Measurements from ENCODE around the gene LINC00305.

Gene LINC00305

DNA sequence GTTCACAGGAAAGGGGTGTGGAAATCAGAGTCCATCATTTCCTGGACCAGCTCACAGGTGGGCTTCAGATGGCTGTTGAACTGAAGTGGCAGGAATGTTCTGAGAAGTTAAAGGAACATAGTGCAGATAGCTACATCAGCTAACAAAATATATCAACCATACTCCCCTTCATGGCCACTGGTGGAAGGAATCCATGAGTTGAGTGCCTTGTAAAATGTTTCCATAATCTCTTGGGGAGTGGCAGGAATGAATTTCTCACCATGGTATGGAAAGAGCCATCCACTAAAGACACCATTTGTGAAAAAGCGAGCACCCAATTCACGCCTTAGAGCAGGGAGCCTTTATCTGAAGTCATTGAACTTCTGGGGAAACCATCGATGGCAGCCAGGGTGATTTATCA is at the start of gene LINC00305:
Gene LINC00305 (minus strand): TSS at position 101 of the 400 bp plus-strand sequence.
- FAIRE-seq: no peak
- no peak for DNase-seq (ENCODE audit: low spot score)

DNA sequence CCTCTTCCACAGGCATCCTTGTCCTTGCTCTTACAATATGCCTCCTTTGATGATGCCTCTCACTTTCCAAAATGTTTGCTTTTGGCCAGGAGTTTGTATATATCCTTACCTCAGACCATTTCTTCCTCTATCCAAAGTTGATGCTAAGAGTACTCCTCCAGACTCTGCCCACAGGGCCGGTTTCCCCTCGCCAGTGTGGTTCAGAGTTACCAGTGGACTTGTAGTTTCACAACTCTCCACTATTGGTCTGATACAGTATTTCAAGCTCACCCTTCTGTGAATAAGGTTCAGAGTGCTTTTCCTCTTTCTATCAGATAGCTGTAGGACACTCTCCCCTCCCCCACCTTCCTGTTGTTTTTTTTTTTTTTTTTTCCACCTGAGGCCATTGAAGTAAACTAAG is 42.2 kb upstream of the LINC00305 start:
- no peak for DNase-seq (ENCODE audit: low spot score)
- no peak for FAIRE-seq

DNA sequence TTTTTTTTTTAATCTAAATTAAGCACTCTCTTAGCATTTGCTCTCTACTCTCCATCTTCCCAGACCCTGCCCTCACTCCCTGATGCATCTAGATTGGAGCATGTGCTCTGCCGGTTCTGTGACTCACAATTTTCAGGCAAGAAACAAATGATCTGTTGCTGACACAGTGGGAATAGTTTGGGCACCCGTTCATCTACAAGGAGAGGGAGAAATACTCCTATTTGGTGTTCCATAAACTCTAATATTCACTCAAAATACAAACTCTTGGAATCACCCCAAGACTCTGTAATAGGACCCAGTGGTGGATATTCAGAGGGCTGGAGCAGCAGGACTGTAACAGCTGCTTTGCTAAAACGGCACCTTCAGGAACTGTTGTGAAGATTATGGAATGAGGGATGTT is 37.1 kb upstream of the LINC00305 start:
- no peak for DNase-seq (ENCODE audit: low spot score)
- FAIRE-seq: no peak

DNA sequence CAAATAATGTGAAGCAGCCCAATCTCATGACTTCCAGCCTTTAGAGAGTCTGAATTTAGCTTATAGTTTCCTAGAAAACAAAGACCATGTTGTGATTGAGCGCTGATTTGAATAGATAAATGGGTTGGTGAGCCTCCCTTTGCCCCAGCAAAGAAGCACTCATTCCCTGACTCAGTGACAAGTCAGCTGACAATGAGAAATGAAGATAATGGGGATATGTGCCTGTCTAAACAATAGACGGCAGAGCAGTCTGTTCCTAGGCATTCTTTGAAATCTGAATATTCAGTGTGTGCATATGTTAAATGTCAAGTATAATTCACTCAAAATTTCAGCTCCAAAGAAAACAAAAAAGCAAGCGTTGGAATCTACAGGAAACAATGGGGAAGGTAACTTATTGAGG is 34.8 kb upstream of the LINC00305 start:
- DNase-seq (ENCODE audit: low spot score) (no peak), FAIRE-seq (no peak)

DNA sequence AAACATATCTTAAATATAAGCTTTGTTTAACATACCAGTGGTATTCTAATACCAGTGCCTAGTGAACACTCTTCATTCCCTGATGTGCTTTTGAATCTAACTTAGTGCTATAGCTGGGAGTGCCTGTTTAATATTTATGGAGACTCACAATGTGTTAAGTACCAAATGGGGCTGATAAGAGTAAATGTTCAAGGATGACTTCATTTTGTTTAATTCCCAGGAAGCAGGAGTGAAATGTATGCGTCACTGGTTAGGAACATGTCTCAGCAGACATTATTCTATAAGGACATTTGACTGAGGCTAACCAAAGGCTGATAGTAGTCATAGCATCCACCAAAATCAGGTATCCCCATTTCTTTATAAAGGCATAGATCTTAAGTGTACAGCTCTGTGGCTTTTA is 31.7 kb upstream of the LINC00305 start:
- FAIRE-seq (no peak), DNase-seq (ENCODE audit: low spot score) (no peak)

DNA sequence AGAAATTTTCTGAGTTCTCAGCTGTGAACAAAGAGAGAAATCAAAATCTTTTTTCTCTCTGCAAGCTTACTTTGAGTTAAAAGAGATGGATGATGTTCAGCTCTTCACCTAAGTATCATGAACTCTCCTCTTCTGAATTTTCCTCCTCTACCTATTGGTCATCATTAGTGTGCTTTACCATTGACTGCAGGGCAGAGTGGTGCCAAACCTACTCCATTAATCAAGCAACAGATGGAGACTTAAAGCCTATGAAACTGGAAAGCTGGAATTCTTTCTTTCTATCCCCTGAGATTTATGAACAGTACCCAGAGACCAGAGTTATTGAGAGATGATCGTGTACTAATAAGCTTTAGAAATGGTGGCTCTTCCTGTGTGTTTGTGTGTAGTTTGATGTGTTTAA is 31.3 kb upstream of the LINC00305 start:
- DNase-seq (ENCODE audit: low spot score) (no peak), FAIRE-seq (no peak)

DNA sequence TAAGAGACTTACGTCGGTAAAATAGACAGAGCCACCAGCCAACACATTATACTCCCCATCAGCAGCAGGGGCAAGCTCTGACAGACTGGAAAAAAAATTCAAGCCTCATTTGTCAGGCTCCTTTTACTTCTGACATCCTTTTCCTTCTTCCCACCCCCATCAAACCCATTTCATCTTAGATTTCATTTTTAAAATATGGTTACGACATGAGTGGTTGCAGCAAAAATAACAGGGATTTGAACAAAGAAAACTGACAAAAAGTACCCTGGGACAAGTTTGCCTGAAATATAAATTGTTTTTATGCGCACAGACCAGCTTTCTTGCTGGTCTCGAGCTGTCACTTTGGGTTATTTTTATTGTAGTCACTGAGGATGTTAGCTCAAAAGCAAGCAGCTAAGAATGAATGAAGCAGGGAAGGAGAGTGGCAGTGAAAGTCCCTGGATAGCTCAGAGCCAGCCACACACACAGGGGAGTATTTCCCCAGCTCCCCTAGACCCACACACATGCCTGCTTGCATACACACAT is 30.7 kb upstream of the LINC00305 start:
- no peak for FAIRE-seq
- no peak for DNase-seq (ENCODE audit: low spot score)

DNA sequence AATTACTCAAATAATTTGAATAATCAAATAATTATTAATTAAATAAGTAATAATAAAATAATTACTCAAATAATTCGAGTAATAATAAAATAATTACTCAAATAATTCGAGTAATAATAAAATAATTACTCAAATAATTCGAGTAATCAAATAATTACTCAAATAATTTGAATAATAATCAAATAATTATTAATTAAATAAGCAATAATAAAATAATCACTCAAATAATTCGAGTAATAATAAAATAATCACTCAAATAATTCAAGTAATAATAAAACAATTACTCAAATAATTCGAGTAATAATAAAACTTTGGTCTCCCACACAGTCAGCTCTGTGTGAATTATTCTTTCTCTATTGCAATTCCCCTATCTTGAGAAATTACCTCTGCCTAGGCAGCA is 30.0 kb upstream of the LINC00305 start:
- no peak for DNase-seq (ENCODE audit: low spot score)
- FAIRE-seq: no peak

DNA sequence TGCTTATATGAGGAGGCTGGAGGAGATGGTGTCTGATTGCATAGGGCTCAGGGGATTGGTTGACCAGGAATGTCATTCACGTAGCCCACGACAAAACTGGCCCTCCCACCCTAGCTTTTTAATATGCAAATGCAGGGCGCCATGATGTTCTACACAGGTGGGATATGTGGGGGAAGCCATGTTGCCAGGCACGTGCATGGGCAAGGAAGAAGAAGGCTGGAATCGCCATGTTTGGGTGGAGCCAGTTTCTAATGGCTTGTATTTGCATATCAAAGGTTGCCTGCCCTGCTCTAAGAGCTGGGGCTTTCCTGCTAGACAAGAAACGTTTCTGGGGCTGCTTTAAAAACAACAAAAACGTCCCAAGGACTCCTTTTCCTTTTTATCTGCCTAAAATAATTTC is 26.5 kb upstream of the LINC00305 start:
- DNase-seq (ENCODE audit: low spot score) (no peak), FAIRE-seq (no peak)

DNA sequence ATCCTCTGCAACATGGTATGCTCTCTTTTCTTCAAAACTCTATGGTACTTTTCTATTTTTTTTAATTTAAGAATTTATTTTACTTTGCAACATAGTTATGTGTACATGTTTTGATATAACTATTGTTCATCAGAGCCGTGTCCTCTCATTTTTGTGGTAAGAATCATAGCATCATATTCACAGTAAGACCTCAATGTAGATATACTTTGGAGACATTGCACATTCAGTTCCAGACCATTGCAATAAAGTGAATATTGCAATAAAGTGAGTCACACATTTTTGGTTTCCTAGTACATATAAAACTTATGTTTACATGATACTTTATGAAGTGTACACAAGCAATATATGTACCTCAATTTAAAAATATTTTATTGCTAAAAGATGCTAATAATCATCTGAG is 22.7 kb upstream of the LINC00305 start:
- DNase-seq (ENCODE audit: low spot score) (no peak), FAIRE-seq (no peak)

DNA sequence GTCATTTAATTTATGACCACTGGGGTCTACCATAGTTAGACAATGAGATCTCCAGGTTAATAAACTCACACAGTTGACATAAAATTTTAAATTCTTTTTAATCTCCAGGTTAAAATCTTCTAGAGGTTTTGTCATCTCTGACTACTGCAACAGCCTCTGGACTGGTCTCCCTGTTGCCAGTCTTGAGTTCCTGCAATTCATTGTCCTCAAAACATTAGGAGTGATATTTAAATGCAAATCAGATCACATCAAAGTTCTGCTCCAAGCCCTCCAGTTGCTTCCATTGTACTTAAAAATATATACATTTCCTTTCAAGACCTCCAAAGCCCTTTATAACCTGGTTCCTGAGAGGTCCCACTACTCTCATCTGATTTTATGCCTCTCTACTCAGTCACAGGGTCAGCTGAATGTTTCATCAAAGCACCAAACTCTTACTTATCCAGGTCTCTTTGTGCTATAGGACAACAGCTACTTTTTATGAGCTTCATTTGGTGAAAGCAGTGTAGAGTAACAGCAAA is 18.6 kb upstream of the LINC00305 start:
- DNase-seq (ENCODE audit: low spot score) (no peak), FAIRE-seq (no peak)

DNA sequence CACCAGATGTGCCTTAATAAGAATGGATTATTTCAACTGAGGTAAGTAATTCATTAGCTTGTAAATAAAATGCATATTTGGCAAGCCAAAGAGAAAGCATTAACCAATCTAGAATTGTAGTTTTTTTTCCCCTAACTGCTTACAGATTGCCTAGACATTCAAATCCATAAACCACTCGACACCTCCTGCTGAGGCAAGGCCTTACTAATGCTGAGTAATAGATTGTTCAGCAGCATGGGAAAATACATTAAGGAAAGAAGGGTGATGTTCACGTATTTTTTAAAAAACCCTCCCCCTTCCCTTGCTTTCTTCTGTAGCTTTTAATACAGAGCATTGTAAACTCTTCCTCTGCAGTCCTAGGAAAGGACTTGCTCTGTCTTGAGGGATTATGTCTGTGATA is 17.0 kb upstream of the LINC00305 start:
- FAIRE-seq (no peak), DNase-seq (ENCODE audit: low spot score) (no peak)

DNA sequence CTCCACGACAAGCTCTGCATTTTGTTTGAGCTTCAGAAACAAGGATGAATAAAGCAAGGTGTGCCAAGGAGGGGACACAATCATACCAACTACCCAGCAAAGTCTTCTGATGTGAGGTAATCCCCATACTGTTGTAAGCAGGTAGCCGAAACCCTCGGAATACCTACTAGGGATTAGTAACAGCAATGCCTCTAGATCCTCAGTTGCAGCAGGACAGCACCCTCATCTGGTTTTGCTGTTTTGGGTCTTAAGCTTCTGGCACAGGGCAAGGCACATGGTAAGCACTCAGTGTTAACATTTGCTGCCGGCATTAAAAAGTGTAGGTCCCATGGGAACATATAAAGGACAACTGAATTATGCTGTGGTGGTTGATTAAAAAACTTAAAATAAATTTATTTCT is 16.0 kb upstream of the LINC00305 start:
- no peak for DNase-seq (ENCODE audit: low spot score)
- no peak for FAIRE-seq

DNA sequence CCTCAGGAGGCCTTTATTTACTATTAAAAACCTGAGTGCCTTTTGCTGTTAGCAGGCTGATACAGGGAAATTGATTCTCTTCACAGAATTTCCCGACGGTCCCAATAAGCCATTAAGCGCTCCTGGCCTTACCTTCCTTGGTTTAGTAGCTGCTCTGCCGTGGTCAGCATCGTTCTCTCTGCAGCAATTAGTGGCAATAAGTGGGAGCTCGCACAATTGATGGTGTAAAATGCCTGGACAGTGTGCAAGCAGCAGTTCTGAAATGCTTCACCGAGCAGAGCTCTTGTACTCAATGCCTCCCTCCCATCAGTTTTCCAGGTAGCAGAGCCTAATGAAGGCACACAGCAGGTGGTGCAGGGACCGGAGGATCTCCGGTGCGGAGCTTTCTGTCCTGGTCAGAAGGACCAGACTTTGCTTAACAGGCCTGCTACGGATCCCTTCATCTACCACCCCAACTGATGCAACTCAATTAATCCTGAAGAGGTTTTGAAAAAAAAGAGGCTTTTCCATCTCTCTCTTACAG is 1.1 kb upstream of the LINC00305 start:
- no peak for DNase-seq (ENCODE audit: low spot score)
- FAIRE-seq: no peak

DNA sequence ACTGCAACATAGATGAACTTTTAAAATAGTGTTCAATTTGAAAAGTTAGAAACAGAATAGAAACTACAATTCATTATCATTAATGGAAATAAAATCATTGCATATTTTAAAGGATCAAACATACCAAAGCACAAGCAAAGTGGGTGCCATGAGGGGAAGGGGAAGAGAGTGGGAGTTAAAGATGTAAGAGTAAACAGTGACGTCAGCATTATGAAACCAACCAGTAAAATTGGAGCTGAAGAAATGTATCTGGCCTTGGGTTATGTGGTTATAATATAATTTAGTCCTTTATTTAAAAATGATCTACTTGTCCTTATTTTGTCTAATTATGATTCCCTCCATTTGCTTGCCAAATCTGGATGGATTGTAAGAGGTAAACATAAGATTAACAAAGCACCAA is 6.0 kb downstream of the LINC00305 start:
- FAIRE-seq (no peak), DNase-seq (ENCODE audit: low spot score) (no peak)

DNA sequence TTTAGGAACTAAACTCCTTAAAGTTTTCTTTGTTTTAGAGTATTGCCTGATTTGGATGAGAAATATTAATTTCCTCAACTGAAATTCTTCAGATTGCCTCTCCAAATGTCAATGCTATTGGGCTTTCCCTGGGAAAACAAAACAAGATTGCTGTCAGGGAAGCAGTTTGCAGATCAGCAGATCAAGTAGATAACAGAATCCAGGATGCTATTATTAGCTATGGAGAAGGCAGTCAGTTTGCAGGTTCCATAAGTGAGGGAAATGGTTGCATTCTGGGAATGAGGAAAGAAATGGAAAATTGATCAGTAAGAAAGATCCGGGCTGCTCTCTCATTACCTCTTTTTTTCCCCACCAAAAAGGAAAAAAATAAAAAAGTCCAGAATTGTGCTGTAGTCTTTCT is 11.0 kb downstream of the LINC00305 start:
- FAIRE-seq: no peak

DNA sequence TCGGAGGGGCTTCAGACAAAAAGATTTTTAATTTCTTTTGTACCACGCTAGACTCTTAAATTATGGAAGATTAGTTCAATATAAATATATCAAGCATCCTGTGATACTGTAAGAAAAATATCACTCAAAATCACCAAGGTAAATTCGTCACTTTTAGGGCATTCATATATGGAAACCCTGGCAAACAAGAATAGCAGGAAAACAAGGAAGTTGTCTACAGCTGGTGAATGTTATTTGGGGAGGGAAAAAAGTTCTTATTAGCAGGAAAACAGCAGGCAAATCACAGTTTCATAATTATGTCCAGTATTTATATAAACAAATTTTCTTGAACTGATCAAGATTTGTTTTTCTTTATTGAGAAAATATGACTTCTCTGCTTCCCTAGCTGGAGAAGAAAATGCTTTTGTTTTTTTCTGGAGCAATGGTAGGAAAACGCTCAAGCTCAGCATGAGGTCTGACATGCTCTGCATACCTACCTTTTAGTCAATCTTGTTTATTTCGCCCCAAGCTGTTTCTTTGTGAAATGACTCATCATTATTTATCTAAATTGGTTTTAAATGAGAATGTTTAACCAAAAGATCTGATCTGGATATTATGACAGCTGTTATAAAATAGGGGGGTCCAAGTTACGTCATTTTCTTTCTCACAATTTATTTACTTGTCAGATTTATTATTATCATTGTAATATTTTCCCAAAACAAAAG is 14.7 kb downstream of the LINC00305 start:
- DNase-seq (ENCODE audit: low spot score) (no peak), FAIRE-seq (no peak)

More for the DNA sequence above, 11.0 kb downstream of the LINC00305 start:
- no peak for DNase-seq (ENCODE audit: low spot score)

DNA sequence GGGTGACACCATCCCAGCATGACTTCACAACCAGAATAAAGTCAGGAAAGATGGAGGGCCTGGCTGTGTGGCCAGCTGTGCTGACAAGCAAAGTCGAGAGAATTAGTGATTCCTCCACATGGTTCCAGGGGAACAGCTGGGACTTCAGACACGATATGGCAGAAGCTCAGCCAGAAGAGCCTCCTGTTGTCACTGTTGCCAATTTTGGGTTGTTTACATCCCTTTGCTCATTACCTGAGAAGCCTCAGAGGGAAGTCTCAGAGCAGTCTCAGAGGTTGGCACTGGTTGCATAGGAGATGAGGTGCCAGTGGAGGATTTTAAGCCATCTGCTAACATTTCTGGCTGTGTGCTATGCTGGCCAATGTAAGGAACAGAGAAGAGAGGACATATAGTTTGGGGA is 16.0 kb downstream of the LINC00305 start:
- DNase-seq (ENCODE audit: low spot score) (no peak), FAIRE-seq (no peak)

DNA sequence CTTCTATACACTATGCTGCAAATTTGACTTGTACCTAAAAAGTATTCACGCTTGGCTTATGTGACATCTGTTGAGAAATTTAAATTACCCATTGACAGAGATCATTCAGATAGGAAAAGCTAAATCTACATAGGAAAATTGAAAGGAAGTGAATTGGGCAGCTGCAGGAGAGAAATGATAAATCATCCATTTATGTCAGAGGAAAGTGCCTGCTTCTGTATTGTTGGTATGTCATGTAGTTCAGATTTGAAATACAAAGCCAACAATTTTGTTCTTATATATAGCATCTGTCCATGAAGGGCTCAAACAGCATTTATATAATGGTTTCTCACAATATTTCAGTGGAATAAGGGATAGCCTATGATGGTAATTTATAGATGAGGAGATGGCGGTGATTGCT is 17.6 kb downstream of the LINC00305 start:
- DNase-seq (ENCODE audit: low spot score): no peak
- FAIRE-seq: no peak

DNA sequence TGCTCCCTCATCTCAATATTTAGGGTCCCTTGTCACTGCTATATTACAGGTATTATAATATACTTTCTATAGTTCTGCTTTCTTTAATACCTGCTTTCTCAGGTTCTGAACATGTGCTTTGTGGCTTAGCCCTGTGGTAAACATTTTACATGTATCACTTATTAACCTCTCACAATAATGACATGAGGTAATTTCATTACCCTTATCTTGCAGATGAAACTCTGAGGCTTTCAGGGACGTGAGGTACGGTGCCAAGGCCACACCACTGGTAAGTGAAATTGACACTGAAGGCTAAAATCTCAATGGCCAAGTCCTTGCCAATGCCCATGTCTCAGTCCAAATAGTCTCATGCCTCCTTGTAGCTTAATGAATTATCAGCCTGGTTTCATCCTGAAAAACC is 21.7 kb downstream of the LINC00305 start:
- FAIRE-seq (no peak), DNase-seq (ENCODE audit: low spot score) (no peak)

DNA sequence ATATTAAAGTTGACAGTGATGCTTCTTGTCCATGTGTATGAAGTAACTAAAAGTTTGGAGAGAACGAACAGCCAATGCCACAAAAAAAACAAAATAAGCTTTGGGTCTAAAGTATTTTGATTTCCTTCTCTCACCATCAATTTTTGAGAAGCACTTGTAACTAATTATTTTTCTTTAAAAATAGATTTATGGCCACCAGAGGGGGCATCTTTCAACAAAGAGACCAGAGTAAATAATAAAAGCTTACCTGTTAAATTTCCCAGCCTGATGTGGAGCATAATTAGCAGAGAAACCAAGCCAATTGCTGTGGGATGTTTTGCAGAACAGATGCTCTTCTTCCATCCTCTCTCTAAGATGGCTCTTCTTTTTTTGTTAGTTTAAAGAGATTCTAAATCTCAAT is 29.0 kb downstream of the LINC00305 start:
- FAIRE-seq: no peak
- DNase-seq (ENCODE audit: low spot score): no peak

DNA sequence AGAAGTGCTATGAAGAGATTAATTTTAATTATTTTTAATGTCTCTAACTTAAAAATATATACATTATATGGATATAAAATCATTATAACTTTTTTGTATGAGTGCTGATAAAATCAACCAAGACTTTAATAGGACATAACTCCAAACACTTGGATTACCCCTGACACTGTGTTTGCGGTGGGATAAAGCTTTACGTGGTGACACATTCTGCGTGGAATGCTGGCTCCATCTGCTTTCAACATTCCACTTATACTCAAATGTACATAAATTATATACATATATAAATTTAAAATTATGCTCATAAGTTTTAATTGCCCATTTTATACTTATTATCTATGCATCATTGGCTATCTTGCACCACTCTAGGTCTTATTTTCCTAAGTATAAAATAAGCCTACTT is 30.5 kb downstream of the LINC00305 start:
- DNase-seq (ENCODE audit: low spot score): no peak
- FAIRE-seq: no peak

DNA sequence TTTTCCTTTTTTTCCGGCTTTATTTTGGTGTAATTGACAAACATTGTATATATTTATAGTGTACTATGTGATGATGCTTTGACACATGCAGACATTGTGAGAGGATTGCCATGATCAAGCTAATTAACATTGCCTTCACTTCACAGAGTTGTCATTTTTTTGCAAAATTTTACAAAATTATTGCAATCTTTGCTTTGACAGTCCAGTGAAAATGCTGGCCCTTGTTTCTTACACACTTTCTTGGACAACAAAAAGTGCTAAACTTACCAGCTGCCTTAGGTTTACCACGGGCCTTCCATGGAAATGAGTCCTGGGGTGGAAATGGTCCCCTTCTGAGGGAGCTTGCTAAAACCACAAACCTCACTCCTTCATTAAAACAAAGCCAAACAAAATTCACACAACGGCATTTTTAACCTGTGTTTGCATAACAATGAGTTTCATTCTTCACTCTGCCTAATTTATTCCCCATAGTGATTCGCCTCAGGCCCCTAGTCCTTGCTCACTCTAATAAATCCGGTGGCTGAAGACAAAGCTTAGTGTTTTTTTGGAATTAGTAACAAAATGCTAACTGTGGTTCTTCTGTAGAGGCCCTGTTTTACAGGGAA is 32.2 kb downstream of the LINC00305 start:
- DNase-seq (ENCODE audit: low spot score) (no peak), FAIRE-seq (no peak)
